ENCODE data around the gene CAMK4.

CAMK4 gene

DNA sequence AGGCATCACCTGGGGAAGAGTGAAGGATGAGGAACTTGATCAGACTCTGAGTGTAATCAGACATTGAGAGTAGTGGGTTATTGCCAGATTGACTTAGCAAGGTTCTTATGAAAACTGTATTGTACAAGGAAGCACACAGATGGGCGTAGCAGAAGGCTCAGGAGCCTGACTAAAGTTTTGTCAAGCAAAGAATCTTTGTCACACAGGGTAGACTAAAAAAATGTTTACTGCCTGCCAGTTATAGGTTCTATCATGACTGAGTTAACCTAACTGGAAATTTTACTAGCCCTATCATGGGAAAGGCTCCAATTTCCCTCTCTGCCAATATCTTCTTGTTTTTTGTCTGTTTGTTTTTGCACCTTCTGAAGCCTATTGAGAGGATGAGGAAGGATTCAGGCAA lies 19.1 kb downstream of the CAMK4 start:
- TF ChIP-seq, protein P1, sequence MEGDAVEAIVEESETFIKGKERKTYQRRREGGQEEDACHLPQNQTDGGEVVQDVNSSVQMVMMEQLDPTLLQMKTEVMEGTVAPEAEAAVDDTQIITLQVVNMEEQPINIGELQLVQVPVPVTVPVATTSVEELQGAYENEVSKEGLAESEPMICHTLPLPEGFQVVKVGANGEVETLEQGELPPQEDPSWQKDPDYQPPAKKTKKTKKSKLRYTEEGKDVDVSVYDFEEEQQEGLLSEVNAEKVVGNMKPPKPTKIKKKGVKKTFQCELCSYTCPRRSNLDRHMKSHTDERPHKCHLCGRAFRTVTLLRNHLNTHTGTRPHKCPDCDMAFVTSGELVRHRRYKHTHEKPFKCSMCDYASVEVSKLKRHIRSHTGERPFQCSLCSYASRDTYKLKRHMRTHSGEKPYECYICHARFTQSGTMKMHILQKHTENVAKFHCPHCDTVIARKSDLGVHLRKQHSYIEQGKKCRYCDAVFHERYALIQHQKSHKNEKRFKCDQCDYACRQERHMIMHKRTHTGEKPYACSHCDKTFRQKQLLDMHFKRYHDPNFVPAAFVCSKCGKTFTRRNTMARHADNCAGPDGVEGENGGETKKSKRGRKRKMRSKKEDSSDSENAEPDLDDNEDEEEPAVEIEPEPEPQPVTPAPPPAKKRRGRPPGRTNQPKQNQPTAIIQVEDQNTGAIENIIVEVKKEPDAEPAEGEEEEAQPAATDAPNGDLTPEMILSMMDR (IDR thresholded peaks at IDR 0.05; ENCODE audit: poor library complexity, severe bottlenecking) = no peak
- H3K9me3 ChIP-seq (ENCODE audit: severe bottlenecking) = no peaks in the 10 kb centered on the region
- no peak overlapping the region for H3K27ac ChIP-seq (ENCODE audit: poor library complexity, severe bottlenecking)
- no peaks in the 10 kb centered on the region for H3K4me1 ChIP-seq (ENCODE audit: insufficient read depth, poor library complexity, severe bottlenecking)
- H3K4me3 ChIP-seq (ENCODE audit: severe bottlenecking) = no peak overlapping the region
- H3K27me3 ChIP-seq (ENCODE audit: insufficient read depth, poor library complexity, severe bottlenecking) = no peaks in the 10 kb centered on the region
- no peaks in the 10 kb centered on the region for H3K36me3 ChIP-seq (ENCODE audit: low read depth)
- DNase-seq (ENCODE audit: low spot score) (no peak), ATAC-seq (ENCODE audit: low read depth) (no peak; the same call in 2 of the 3 replicates)

DNA sequence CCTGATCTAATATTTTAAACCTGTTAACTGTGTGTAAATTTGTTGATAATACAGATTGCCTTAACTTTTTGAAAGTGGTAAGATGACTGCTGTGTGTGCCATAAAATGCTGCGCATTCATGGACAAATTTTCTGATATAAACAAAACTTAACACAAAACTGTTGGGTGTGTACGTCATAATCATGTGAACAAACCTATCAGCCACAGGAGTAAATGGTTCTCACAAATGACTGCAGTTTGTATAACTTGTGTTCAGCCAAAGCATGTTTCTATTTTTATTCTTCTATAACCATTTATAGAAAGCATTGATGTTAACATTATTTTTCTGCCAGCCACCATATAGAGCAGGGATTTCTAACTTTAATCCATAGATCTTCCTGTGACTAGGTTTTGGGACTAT lies 21.5 kb downstream of the CAMK4 start:
- DNase-seq (ENCODE audit: low spot score) = no peak
- no peak for ATAC-seq (ENCODE audit: low read depth)
- Histone ChIP-seq H3K36me3 (ENCODE audit: low read depth) (no peaks in the 10 kb centered on the region), H3K9me3 (ENCODE audit: severe bottlenecking) (no peaks in the 10 kb centered on the region), H3K27me3 (ENCODE audit: insufficient read depth, poor library complexity, severe bottlenecking) (peaks cover 4% of the 10 kb centered on the region), H3K4me1 (ENCODE audit: insufficient read depth, poor library complexity, severe bottlenecking) (no peaks in the 10 kb centered on the region), H3K4me3 (ENCODE audit: severe bottlenecking) (no peak overlapping the region), H3K27ac (ENCODE audit: poor library complexity, severe bottlenecking) (no peak overlapping the region)
- TF ChIP-seq, protein P1 (IDR thresholded peaks at IDR 0.05; ENCODE audit: poor library complexity, severe bottlenecking) = no peak

DNA sequence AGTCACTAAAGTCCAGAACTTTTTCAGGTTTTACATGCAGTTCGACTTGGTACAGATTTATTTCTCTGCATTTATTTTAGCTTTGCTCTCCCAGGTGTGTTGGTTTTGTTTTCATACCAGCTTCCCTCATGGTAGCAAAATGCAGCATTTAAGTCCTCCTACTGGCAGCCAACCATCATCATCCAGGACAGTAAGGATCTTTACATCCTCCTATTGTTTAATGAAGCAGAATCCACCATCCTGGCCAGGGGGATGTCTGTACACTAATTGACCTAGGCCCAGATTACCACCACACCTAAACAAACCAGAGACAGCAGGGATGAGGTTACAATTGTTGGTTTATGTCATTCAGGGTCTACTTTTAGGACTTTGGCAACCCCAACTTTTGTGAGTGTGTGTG lies 22.3 kb downstream of the CAMK4 start:
- Histone ChIP-seq H3K9me3 (ENCODE audit: severe bottlenecking) (no peaks in the 10 kb centered on the region), H3K4me1 (ENCODE audit: insufficient read depth, poor library complexity, severe bottlenecking) (no peaks in the 10 kb centered on the region), H3K27ac (ENCODE audit: poor library complexity, severe bottlenecking) (no peak overlapping the region), H3K4me3 (ENCODE audit: severe bottlenecking) (no peak overlapping the region), H3K27me3 (ENCODE audit: insufficient read depth, poor library complexity, severe bottlenecking) (peaks cover 4% of the 10 kb centered on the region), H3K36me3 (ENCODE audit: low read depth) (no peaks in the 10 kb centered on the region)
- TF ChIP-seq, protein P1 (IDR thresholded peaks at IDR 0.05; ENCODE audit: poor library complexity, severe bottlenecking) = no peak
- DNase-seq (ENCODE audit: low spot score) = no peak
- ATAC-seq (ENCODE audit: low read depth) = no peak

DNA sequence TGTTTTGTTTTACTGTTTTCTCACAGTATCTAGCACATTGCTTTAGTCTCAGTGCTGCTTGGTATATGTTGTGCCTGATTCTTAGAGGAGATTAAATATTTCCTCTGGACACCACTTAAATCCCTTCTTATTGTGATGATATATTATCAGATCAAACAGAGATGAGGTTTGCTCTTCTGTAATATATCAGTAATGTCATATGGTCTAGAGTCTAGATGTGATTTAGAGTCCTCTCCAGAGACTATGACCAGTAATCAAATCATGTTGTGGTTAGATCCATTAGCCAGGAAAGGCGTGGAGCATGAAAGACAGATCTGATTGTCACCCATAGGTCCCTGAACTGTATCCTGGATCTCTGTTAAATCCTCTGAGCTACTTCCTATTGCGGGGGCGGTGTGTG lies 24.4 kb downstream of the CAMK4 start:
- peaks cover 4% of the 10 kb centered on the region for H3K27me3 ChIP-seq (ENCODE audit: insufficient read depth, poor library complexity, severe bottlenecking)
- no peaks in the 10 kb centered on the region for H3K9me3 ChIP-seq (ENCODE audit: severe bottlenecking)
- no peaks in the 10 kb centered on the region for H3K4me1 ChIP-seq (ENCODE audit: insufficient read depth, poor library complexity, severe bottlenecking)
- no peak overlapping the region for H3K4me3 ChIP-seq (ENCODE audit: severe bottlenecking)
- ATAC-seq (ENCODE audit: low read depth) (no peak), DNase-seq (ENCODE audit: low spot score) (no peak)
- H3K27ac ChIP-seq (ENCODE audit: poor library complexity, severe bottlenecking) = no peak overlapping the region
- H3K36me3 ChIP-seq (ENCODE audit: low read depth) = no peaks in the 10 kb centered on the region
- TF ChIP-seq, protein P1 (IDR thresholded peaks at IDR 0.05; ENCODE audit: poor library complexity, severe bottlenecking) = no peak

DNA sequence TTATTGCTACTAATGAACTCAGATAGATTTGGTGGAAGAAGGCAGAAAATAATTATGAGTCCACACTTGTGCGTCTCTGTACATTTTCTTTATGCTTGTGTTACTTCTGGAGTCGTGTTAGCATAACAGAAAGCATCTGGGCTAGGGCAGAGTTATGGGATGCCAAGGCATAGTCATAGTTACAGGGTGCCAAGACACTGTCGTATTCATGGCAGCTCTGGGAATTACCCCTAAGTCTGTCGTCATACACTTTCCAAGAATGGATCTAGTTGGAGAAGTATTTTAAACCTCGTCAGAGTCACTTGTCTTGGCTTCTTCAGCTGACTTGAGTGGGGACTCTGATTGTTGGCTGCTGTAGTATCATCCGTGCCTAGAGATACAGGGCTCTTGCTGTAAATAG lies 27.7 kb downstream of the CAMK4 start:
- TF ChIP-seq, protein P1 (IDR thresholded peaks at IDR 0.05; ENCODE audit: poor library complexity, severe bottlenecking) = no peak
- H3K27ac ChIP-seq (ENCODE audit: poor library complexity, severe bottlenecking) = no peak overlapping the region
- H3K4me1 ChIP-seq (ENCODE audit: insufficient read depth, poor library complexity, severe bottlenecking) = no peaks in the 10 kb centered on the region
- no peak for ATAC-seq (ENCODE audit: low read depth)
- no peaks in the 10 kb centered on the region for H3K9me3 ChIP-seq (ENCODE audit: severe bottlenecking)
- no peak for DNase-seq (ENCODE audit: low spot score)
- H3K4me3 ChIP-seq (ENCODE audit: severe bottlenecking) = no peak overlapping the region
- H3K27me3 ChIP-seq (ENCODE audit: insufficient read depth, poor library complexity, severe bottlenecking) = peaks cover 4% of the 10 kb centered on the region
- H3K36me3 ChIP-seq (ENCODE audit: low read depth) = no peaks in the 10 kb centered on the region
